DND-41 (cell line): Measurements from ENCODE around the gene CAMK2N1.

ENCODE experiments used
- ATAC-seq: fragments of 200-7000 bp; cut with Tn5 transposase; 3 replicates; pipeline ENCODE4 v1.9.1; 2021; ENCODE audit warnings: low read depth; ENCODE audit not compliant: insufficient read depth
- DNase-seq: peaks from one replicate; pipeline ENCODE4 v3.0.0-alpha.2; 2020
- H2AFZ ChIP-seq: 2 replicates; pipeline ENCODE4 v1.6.0; 2012; ENCODE audit warnings: low read depth, low read length
- H3K27ac ChIP-seq: 2 replicates; pipeline ENCODE4 v1.5.1; 2012; ENCODE audit warnings: low read length, inconsistent platforms
- H3K27me3 ChIP-seq: fragments of 200-600 bp; sonication (generic); 2 replicates; pipeline ENCODE4 v1.6.0; 2012; ENCODE audit warnings: low read length, mild to moderate bottlenecking, inconsistent platforms; ENCODE audit not compliant: insufficient read depth, poor library complexity
- H3K36me3 ChIP-seq: 2 replicates; pipeline ENCODE4 v1.5.1; 2012; ENCODE audit warnings: low read length, inconsistent platforms; ENCODE audit not compliant: insufficient read depth
- H3K4me1 ChIP-seq: 2 replicates; pipeline ENCODE4 v1.5.1; 2012; ENCODE audit warnings: mild to moderate bottlenecking, low read length; ENCODE audit not compliant: insufficient read depth
- H3K4me2 ChIP-seq: 2 replicates; pipeline ENCODE4 v1.6.0; 2012; ENCODE audit warnings: mild to moderate bottlenecking, moderate library complexity, low read length, inconsistent platforms; ENCODE audit not compliant: insufficient read depth
- H3K4me3 ChIP-seq, 2 experiments: fragments of 200-600 bp in 1 of 2; shearing (Covaris generic) in 1 of 2; 2 replicates each; pipeline ENCODE4 v1.5.1; 2012 to 2016; ENCODE audit warnings: inconsistent platforms in 2 of 2, low read length in 2 of 2, mild to moderate bottlenecking in 2 of 2, low read depth in 1 of 2, moderate library complexity in 1 of 2
- H3K79me2 ChIP-seq: 2 replicates; pipeline ENCODE4 v1.6.0; 2012; ENCODE audit warnings: low read length, inconsistent platforms; ENCODE audit not compliant: insufficient read depth
- H3K9ac ChIP-seq: 2 replicates; pipeline ENCODE4 v1.6.0; 2012; ENCODE audit warnings: low read depth, mild to moderate bottlenecking, inconsistent platforms, low read length, moderate library complexity
- H3K9me3 ChIP-seq: 2 replicates; pipeline ENCODE4 v1.5.1; 2012; ENCODE audit warnings: low read length, moderate library complexity, mild to moderate bottlenecking, inconsistent platforms; ENCODE audit not compliant: insufficient read depth, severe bottlenecking
- H4K20me1 ChIP-seq: 2 replicates; pipeline ENCODE4 v1.6.0; 2012; ENCODE audit warnings: low read length; ENCODE audit not compliant: insufficient read depth
- CTCF ChIP-seq: IDR thresholded peaks from 2 replicates; pipeline ENCODE4 v1.5.1; 2012; ENCODE audit warnings: borderline replicate concordance, low read length, moderate library complexity, mild to moderate bottlenecking; ENCODE audit not compliant: poor library complexity, severe bottlenecking; ENCODE audit errors: extremely low read depth
- EZH2 ChIP-seq: IDR thresholded peaks from 3 replicates; pipeline ENCODE4 v1.6.1; 2012; ENCODE audit warnings: borderline replicate concordance, low read depth, mild to moderate bottlenecking, moderate library complexity, low read length, inconsistent platforms; ENCODE audit not compliant: severe bottlenecking

Gene CAMK2N1

GRCh38 chr1:20463502-20463901, 22.5 kb downstream of the CAMK2N1 start:
- no peak for ATAC-seq
- no peak overlapping the region for H3K4me2 ChIP-seq
- H3K36me3 ChIP-seq, result no peaks in the 10 kb centered on the region
- H3K9me3 ChIP-seq, result peaks cover 5% of the 10 kb centered on the region
- no peak overlapping the region for H3K9ac ChIP-seq
- H3K4me1 ChIP-seq, result no peaks in the 10 kb centered on the region
- H3K4me3 ChIP-seq, result no peak overlapping the region
- H3K27me3 ChIP-seq, result no peaks in the 10 kb centered on the region
- no peak overlapping the region for H3K27ac ChIP-seq
- no peaks in the 10 kb centered on the region for H3K79me2 ChIP-seq
- TF ChIP-seq EZH2 (no peak), CTCF (no peak)
- DNase-seq, result no peak
- no peak overlapping the region for H2AFZ ChIP-seq
- no peaks in the 10 kb centered on the region for H4K20me1 ChIP-seq

GRCh38 chr1:20462397-20462796, 23.6 kb downstream of the CAMK2N1 start:
- Histone ChIP-seq H3K36me3 (no peaks in the 10 kb centered on the region), H2AFZ (no peak overlapping the region), H3K4me2 (no peak overlapping the region), H3K79me2 (no peaks in the 10 kb centered on the region), H3K4me1 (no peaks in the 10 kb centered on the region), H3K9ac (no peak overlapping the region), H3K4me3 (no peak overlapping the region), H4K20me1 (no peaks in the 10 kb centered on the region), H3K9me3 (peaks cover 5% of the 10 kb centered on the region), H3K27ac (no peak overlapping the region), H3K27me3 (no peaks in the 10 kb centered on the region)
- no peak for ATAC-seq
- no peak for DNase-seq
- no peak for TF ChIP-seq EZH2
- TF ChIP-seq CTCF, result no peak

DNA sequence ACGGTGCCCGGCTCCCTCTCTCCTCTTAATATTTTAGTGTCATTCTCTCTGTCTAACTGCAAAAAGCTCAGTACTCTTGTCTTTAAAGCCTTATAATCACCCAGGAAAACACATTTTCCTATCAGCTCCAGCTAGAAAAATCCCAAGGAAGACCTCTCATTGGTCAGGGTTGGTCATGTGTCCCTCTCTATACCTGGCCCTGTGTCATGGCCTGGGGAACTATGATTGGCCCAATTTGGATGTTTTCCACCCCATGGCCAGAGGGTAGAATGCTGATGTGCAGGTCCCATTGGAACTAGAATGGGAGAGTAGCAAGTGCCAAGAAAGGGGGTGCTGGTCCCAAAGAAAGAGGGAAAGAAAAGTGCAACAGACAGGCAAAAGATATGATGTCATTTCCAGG, 27.3 kb downstream of the CAMK2N1 start:
- H3K4me2 ChIP-seq, result no peak overlapping the region
- H2AFZ ChIP-seq, result no peak overlapping the region
- no peak overlapping the region for H3K4me3 ChIP-seq
- H3K9ac ChIP-seq, result no peak overlapping the region
- TF ChIP-seq EZH2 (no peak), CTCF (no peak)
- H3K9me3 ChIP-seq, result peaks cover 5% of the 10 kb centered on the region
- H3K27me3 ChIP-seq, result no peaks in the 10 kb centered on the region
- no peaks in the 10 kb centered on the region for H3K36me3 ChIP-seq
- H4K20me1 ChIP-seq, result no peaks in the 10 kb centered on the region
- H3K79me2 ChIP-seq, result no peaks in the 10 kb centered on the region
- DNase-seq (no peak), ATAC-seq (no peak)
- H3K4me1 ChIP-seq, result no peaks in the 10 kb centered on the region
- H3K27ac ChIP-seq, result no peak overlapping the region

- no peaks in the 10 kb centered on the region for H4K20me1 ChIP-seq
- no peak for DNase-seq
- H3K27me3 ChIP-seq, result peaks cover 2% of the 10 kb centered on the region
- no peak overlapping the region for H3K27ac ChIP-seq
- no peak overlapping the region for H3K4me2 ChIP-seq
- no peak overlapping the region for H2AFZ ChIP-seq
- ATAC-seq, result no peak
- H3K9me3 ChIP-seq, result no peaks in the 10 kb centered on the region
- H3K36me3 ChIP-seq, result no peaks in the 10 kb centered on the region
- no peak for TF ChIP-seq EZH2
- no peak for TF ChIP-seq CTCF
- no peaks in the 10 kb centered on the region for H3K4me1 ChIP-seq
- no peaks in the 10 kb centered on the region for H3K79me2 ChIP-seq
- H3K4me3 ChIP-seq, result no peak overlapping the region
- H3K9ac ChIP-seq, result no peak overlapping the region
Measured at GRCh38 chr1:20454004-20454403, 32.0 kb downstream of the CAMK2N1 start.
